ENCODE data around the gene LRRC19.

- no peak for TF ChIP-seq CTCF (IDR thresholded peaks at IDR 0.05)
- TF ChIP-seq POLR2AphosphoS5 (IDR thresholded peaks at IDR 0.05; ENCODE audit: low read depth, low read length) = no peak
- TF ChIP-seq SIN3A (IDR thresholded peaks at IDR 0.05; ENCODE audit: borderline replicate concordance, insufficient read depth, low read depth, low read length) = no peak
- no peak for TF ChIP-seq REST (IDR thresholded peaks at IDR 0.05; ENCODE audit: insufficient read depth in 1 of 2, low read depth in 2 of 2, low read length in 1 of 2)
- TF ChIP-seq TCF7L2 (IDR thresholded peaks at IDR 0.05; ENCODE audit: low read depth, low read length) = no peak
These were observed 37.7 kb upstream of the LRRC19 start for GRCh38 chr9:27043176-27043575.

Data from Panc1 (cell line).